ENCODE measurements around the gene MANF.

GRCh38 chr3:51379301-51379700, 5.8 kb upstream of the MANF start:
- no peak for TF ChIP-seq CTCF (IDR thresholded peaks at IDR 0.05)
- TF ChIP-seq POLR2A (IDR thresholded peaks at IDR 0.05): no peak
